GM21447 (cell line): Measurements from ENCODE around the gene TTC39C.

Source experiments
- ATAC-seq: cut with Tn5 transposase; IDR thresholded peaks from one replicate; pipeline ENCODE4 v1.9.1; 2021; ENCODE audit not compliant: unreplicated experiment

Gene TTC39C

DNA sequence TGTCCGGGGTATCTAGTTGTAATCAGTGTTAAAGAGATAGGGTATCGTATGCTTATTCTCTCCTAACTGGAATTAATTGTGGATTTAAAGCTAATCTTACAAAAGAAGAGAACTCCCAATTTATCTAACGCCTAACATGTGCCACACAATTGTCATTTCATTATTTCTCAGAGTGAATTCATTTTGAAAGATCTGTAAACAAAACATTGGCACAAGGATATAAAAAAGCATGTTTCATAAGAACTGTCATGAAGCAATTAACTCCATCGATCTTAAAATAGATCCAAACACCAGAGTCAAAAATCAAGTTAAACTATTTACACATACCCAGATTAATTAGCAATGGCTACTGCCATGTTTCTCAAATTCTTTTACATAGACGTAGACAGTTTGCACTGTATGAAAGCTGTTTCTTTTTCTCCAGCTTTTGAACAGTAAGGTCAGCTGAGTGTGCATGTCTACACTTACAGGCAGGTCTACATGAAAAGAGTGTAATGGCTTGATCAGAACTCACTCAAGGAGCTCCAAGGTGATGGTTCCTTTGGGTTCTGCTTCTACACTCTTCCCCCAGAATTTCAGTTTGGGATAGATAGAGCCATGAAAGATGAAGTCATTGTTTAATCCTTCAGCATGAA, 163.1 kb downstream of the TTC39C start:
- ATAC-seq = no peak

GRCh38 chr18:24180048-24180447, 165.5 kb downstream of the TTC39C start:
- ATAC-seq = no peak

- ATAC-seq = no peak
Measured at GRCh38 chr18:24181806-24182205, 167.3 kb downstream of the TTC39C start.
